H1 (cell line): ENCODE results near the gene C5orf15. TPM values are rescaled to one million over a fixed set of nuclear protein-coding genes. Genes with fewer than 3 reads are reported as not detected.

Source experiments
- CTCF ChIA-PET: fragments of 300-600 bp; sonication (Branson Sonifier 250); formaldehyde crosslinking; loops from one replicate; lab custom pipeline; 2021; ENCODE audit not compliant: partially characterized antibody; lab: Charles Lee
- POLR2A ChIA-PET: fragments of 300-600 bp; sonication (Branson Sonifier 250); formaldehyde crosslinking; loops from one replicate; lab custom pipeline; 2021; ENCODE audit warnings: inconsistent platforms; ENCODE audit not compliant: partially characterized antibody; lab: Charles Lee
- DNase-seq, 2 experiments: peaks; one replicate each; pipeline versions ENCODE4 v3.0.0 to v3.0.0-alpha.2; 2010 to 2022; ENCODE audit warnings: low spot score in 2 of 2, low read depth in 1 of 2, mixed read lengths in 1 of 2
- FAIRE-seq: peaks from 2 replicates; lab custom pipeline; 2011; peaks lifted over from hg19 to GRCh38; lab: Jason Lieb, UNC
- H2AFZ ChIP-seq: 2 replicates; pipeline ENCODE4 v1.8.1; 2012; ENCODE audit warnings: low read length, inconsistent platforms
- H2AK5ac ChIP-seq: 2 replicates; pipeline ENCODE4 v1.6.1; 2013; ENCODE audit warnings: low read depth, low read length
- H2BK120ac ChIP-seq: replicated peaks from 2 replicates; pipeline ENCODE3; 2013; ENCODE audit warnings: low read depth, low read length, inconsistent platforms
- H2BK12ac ChIP-seq: 2 replicates; pipeline ENCODE4 v1.6.1; 2013; ENCODE audit warnings: low read depth, low read length
- H2BK15ac ChIP-seq: 2 replicates; pipeline ENCODE4 v1.6.1; 2013; ENCODE audit warnings: low read length
- H2BK20ac ChIP-seq: 2 replicates; pipeline ENCODE4 v1.6.1; 2013; ENCODE audit warnings: low read length
- H2BK5ac ChIP-seq: 2 replicates; pipeline ENCODE4 v1.6.1; 2013; ENCODE audit warnings: low read depth, low read length
- H3K14ac ChIP-seq: 2 replicates; pipeline ENCODE4 v1.6.1; 2013; ENCODE audit warnings: inconsistent platforms; ENCODE audit not compliant: insufficient read length
- H3K18ac ChIP-seq: 2 replicates; pipeline ENCODE4 v1.6.1; 2013; ENCODE audit warnings: low read length; ENCODE audit errors: extremely low read depth
- H3K23ac ChIP-seq: 2 replicates; pipeline ENCODE4 v1.6.1; 2013; ENCODE audit warnings: inconsistent platforms; ENCODE audit not compliant: insufficient read length
- H3K23me2 ChIP-seq: 2 replicates; pipeline ENCODE4 v1.6.1; 2013; ENCODE audit warnings: low read depth, low read length
- H3K27ac ChIP-seq: 2 replicates; pipeline ENCODE4 v1.6.1; 2011; ENCODE audit warnings: low read depth, low read length, inconsistent platforms
- H3K27me3 ChIP-seq, 4 experiments: replicated peaks in 1 of 4; 1 replicate in 1 of 4; 2 replicates in 3 of 4; pipeline versions ENCODE4 v1.6.1 to v1.8.1; 2011 to 2013; ENCODE audit warnings: low read length in 3 of 4, mild to moderate bottlenecking in 3 of 4, inconsistent platforms in 2 of 4, mixed read lengths in 2 of 4, moderate library complexity in 1 of 4; ENCODE audit not compliant: control insufficient read depth in 3 of 4, insufficient read depth in 3 of 4; ENCODE audit errors: extremely low read depth in 1 of 4
- H3K36me3 ChIP-seq, 4 experiments: 2 replicates each; pipeline versions ENCODE4 v1.6.1 to v1.8.1; 2011 to 2013; ENCODE audit warnings: mild to moderate bottlenecking in 4 of 4, low read length in 3 of 4, moderate library complexity in 2 of 4, control low read depth in 1 of 4, inconsistent platforms in 1 of 4; ENCODE audit not compliant: insufficient read depth in 4 of 4, control insufficient read depth in 2 of 4
- H3K4ac ChIP-seq: replicated peaks from 2 replicates; pipeline ENCODE3; 2013; ENCODE audit warnings: low read length, low read depth, mixed read lengths, inconsistent platforms; ENCODE audit not compliant: insufficient read length
- H3K4me1 ChIP-seq, 4 experiments: replicated peaks in 1 of 4; 1 replicate in 1 of 4; 2 replicates in 3 of 4; pipeline versions ENCODE4 v1.6.1 to v1.8.1; 2011 to 2013; ENCODE audit warnings: low read length in 3 of 4, inconsistent platforms in 2 of 4, mixed read lengths in 1 of 4; ENCODE audit not compliant: insufficient read depth in 4 of 4, control insufficient read depth in 3 of 4
- H3K4me2 ChIP-seq, 2 experiments: 2 replicates each; pipeline versions ENCODE4 v1.6.1 to v1.8.1; 2011 to 2013; ENCODE audit warnings: low read depth in 2 of 2, low read length in 2 of 2, control low read depth in 1 of 2, inconsistent platforms in 1 of 2, mild to moderate bottlenecking in 1 of 2; ENCODE audit not compliant: insufficient read depth in 1 of 2
- H3K4me3 ChIP-seq, 4 experiments: fragments of 200-600, 300-600 bp in 1 of 4; sonication (generic), shearing (Covaris generic), sonication (Bioruptor Twin) in 1 of 4; 2 replicates each; pipeline versions ENCODE4 v1.5.1 to v1.8.1; 2011 to 2016; ENCODE audit warnings: low read length in 4 of 4, low read depth in 3 of 4, control low read depth in 2 of 4, inconsistent platforms in 2 of 4, mild to moderate bottlenecking in 2 of 4, mixed read lengths in 1 of 4, moderate library complexity in 1 of 4; ENCODE audit not compliant: insufficient read depth in 2 of 4; ENCODE audit errors: extremely low read depth in 1 of 4
- H3K56ac ChIP-seq: replicated peaks from 2 replicates; pipeline ENCODE3; 2013; ENCODE audit warnings: low read depth, mild to moderate bottlenecking, mixed read lengths, low read length, inconsistent platforms; ENCODE audit not compliant: insufficient read length
- H3K79me1 ChIP-seq: 2 replicates; pipeline ENCODE4 v1.6.1; 2013; ENCODE audit warnings: low read depth, low read length, control low read depth
- H3K79me2 ChIP-seq, 2 experiments: 2 replicates each; pipeline versions ENCODE4 v1.6.1 to v1.8.1; 2012 to 2013; ENCODE audit warnings: low read length in 2 of 2, mild to moderate bottlenecking in 2 of 2, inconsistent platforms in 1 of 2; ENCODE audit not compliant: insufficient read depth in 2 of 2, control insufficient read depth in 1 of 2
- H3K9ac ChIP-seq, 4 experiments: replicated peaks in 1 of 4; 1 replicate in 1 of 4; 2 replicates in 3 of 4; pipeline versions ENCODE4 v1.6.1 to v1.8.1; 2011 to 2013; ENCODE audit warnings: low read depth in 3 of 4, low read length in 3 of 4, control low read depth in 2 of 4, mild to moderate bottlenecking in 2 of 4, moderate library complexity in 2 of 4, inconsistent platforms in 1 of 4; ENCODE audit errors: extremely low read depth in 1 of 4
- H3K9me3 ChIP-seq, 2 experiments: 2 replicates each; pipeline versions ENCODE4 v1.6.1 to v1.8.1; 2012 to 2013; ENCODE audit warnings: mild to moderate bottlenecking in 2 of 2, moderate library complexity in 2 of 2, control low read depth in 1 of 2, inconsistent platforms in 1 of 2, low read depth in 1 of 2, low read length in 1 of 2, mixed read lengths in 1 of 2; ENCODE audit not compliant: insufficient read depth in 2 of 2
- H4K20me1 ChIP-seq, 2 experiments: replicated peaks in 1 of 2; 2 replicates each; pipeline versions ENCODE3 to v1.8.1; 2011 to 2013; ENCODE audit warnings: inconsistent platforms in 2 of 2, low read length in 2 of 2, mild to moderate bottlenecking in 1 of 2; ENCODE audit not compliant: insufficient read depth in 2 of 2, control insufficient read depth in 1 of 2
- H4K5ac ChIP-seq: 2 replicates; pipeline ENCODE4 v1.6.1; 2013; ENCODE audit warnings: low read length, low read depth, mixed read lengths, inconsistent platforms; ENCODE audit not compliant: insufficient read length
- H4K8ac ChIP-seq: 2 replicates; pipeline ENCODE4 v1.8.0; 2013; ENCODE audit warnings: mild to moderate bottlenecking, moderate library complexity, low read length, inconsistent platforms; ENCODE audit not compliant: insufficient read depth; ENCODE audit errors: extremely low read depth
- H4K91ac ChIP-seq: replicated peaks from 2 replicates; pipeline ENCODE3; 2013; ENCODE audit warnings: low read length, mixed read lengths, inconsistent platforms; ENCODE audit not compliant: insufficient read length
- ATF3 ChIP-seq: IDR thresholded peaks from 2 replicates; pipeline ENCODE4 v1.6.1; 2011; ENCODE audit warnings: low read depth, mild to moderate bottlenecking, low read length; ENCODE audit not compliant: insufficient read depth
- BRCA1 ChIP-seq: IDR thresholded peaks from 2 replicates; pipeline ENCODE4 v1.6.1; 2012; ENCODE audit warnings: low read depth, low read length, improper control_type of control experiment
- CEBPB ChIP-seq: IDR thresholded peaks from 2 replicates; pipeline ENCODE4 v1.6.1; 2012; ENCODE audit warnings: low read depth, low read length
- CREB1 ChIP-seq: IDR thresholded peaks from 2 replicates; pipeline ENCODE4 v1.6.1; 2012; ENCODE audit warnings: inconsistent platforms
- EP300 ChIP-seq, 2 experiments: IDR thresholded peaks; 1 replicate in 1 of 2; 2 replicates in 1 of 2; pipeline ENCODE4 v1.6.1; 2011 to 2012; ENCODE audit warnings: low read depth in 2 of 2, low read length in 2 of 2, mild to moderate bottlenecking in 2 of 2, borderline replicate concordance in 1 of 2, inconsistent platforms in 1 of 2, moderate library complexity in 1 of 2
- EZH2 ChIP-seq: fragments of 200-600 bp; sonication (generic); IDR thresholded peaks from 2 replicates; pipeline ENCODE4 v1.7.1; 2012; ENCODE audit warnings: low read depth, mild to moderate bottlenecking, moderate library complexity, low read length, inconsistent platforms; ENCODE audit not compliant: severe bottlenecking
- POU5F1 ChIP-seq: IDR thresholded peaks from 2 replicates; pipeline ENCODE4 v1.6.1; 2011; ENCODE audit warnings: low read depth, mild to moderate bottlenecking, low read length, moderate library complexity
- RAD21 ChIP-seq, 2 experiments: IDR thresholded peaks in 1 of 2; conservative IDR thresholded peaks in 1 of 2; 2 replicates each; pipeline ENCODE4 v1.6.1; 2011; ENCODE audit warnings: low read depth in 2 of 2, low read length in 2 of 2, improper control_type of control experiment in 1 of 2, inconsistent platforms in 1 of 2, mild to moderate bottlenecking in 1 of 2, moderate library complexity in 1 of 2
- RXRA ChIP-seq: IDR thresholded peaks from 2 replicates; pipeline ENCODE4 v1.6.1; 2011; ENCODE audit warnings: low read depth, mild to moderate bottlenecking, low read length, moderate library complexity; ENCODE audit not compliant: insufficient read depth
- SIRT6 ChIP-seq: IDR thresholded peaks from one replicate; pipeline ENCODE4 v1.7.1; 2012; ENCODE audit warnings: low read length, inconsistent platforms
- SP2 ChIP-seq: IDR thresholded peaks from 2 replicates; pipeline ENCODE4 v1.6.1; 2012; ENCODE audit warnings: mild to moderate bottlenecking, low read length, inconsistent platforms
- SUZ12 ChIP-seq: fragments of 200-600 bp; sonication (generic); IDR thresholded peaks from 2 replicates; pipeline ENCODE4 v1.6.1; 2012; ENCODE audit warnings: mild to moderate bottlenecking, inconsistent platforms, low read length, moderate library complexity, mixed read lengths
- TEAD4 ChIP-seq: IDR thresholded peaks from 2 replicates; pipeline ENCODE4 v1.6.1; 2012; ENCODE audit warnings: low read depth, low read length, inconsistent platforms, mixed read lengths
- WGBS, 2 experiments: shearing (Covaris generic) in 1 of 2; methylation state at CpG; one replicate each; pipeline versions ENCODE4 v1.1.6 to v1.1.7; 2013 to 2015; ENCODE audit warnings: low lambda C conversion rate in 2 of 2, mixed read lengths in 2 of 2, inconsistent platforms in 1 of 2, low coverage in 1 of 2, missing lambda C conversion rate in 1 of 2; ENCODE audit not compliant: insufficient replicate concordance in 2 of 2, insufficient coverage in 1 of 2, insufficient read length in 1 of 2; ENCODE audit errors: extremely low coverage in 1 of 2, missing lambda C conversion rate in 1 of 2; 5-methylcytosine and 5-hydroxymethylcytosine counted together
- polyA plus RNA-seq, 7 experiments: library from polyadenylated mRNA; depleted of rRNA in 3 of 7; stranded (reverse) in 5 of 7; unstranded in 2 of 7; fragments of >200 nt in 5 of 7; fragments of 200-250 nt in 2 of 7; gene quantifications; 1 replicate in 5 of 7; 2 replicates in 1 of 7; 4 replicates in 1 of 7; pipeline versions ENCODE4 v1.2.1 to v1.2.3, GENCODE V29; 2011 to 2013; ENCODE audit warnings: missing spikeins in 2 of 7, mixed read lengths in 2 of 7
- total RNA-seq: library from RNA; stranded (reverse); fragmentation: NEBNext Ultra II Directional; extraction: Animal tissue kit (Norgen Biotek cat#: 25700); gene quantifications from 2 replicates; pipeline ENCODE4 v1.2.1, GENCODE V29; 2021

C5orf15 gene
- total and polyA plus RNA-seq, 2 of the 8 experiments (the other 6 are each of a cell fraction or from before 2014, with no cell fraction given), result 31.7 to 39.3 TPM

- H2BK5ac ChIP-seq, result no peak overlapping the region
- FAIRE-seq (no peak), DNase-seq (no peak)
- no peaks in the 10 kb centered on the region for H3K9me3 ChIP-seq
- no peak overlapping the region for H2AFZ ChIP-seq
- no peak overlapping the region for H3K4ac ChIP-seq
- H4K8ac ChIP-seq, result no peak overlapping the region
- H2AK5ac ChIP-seq, result no peak overlapping the region
- H2BK15ac ChIP-seq, result no peak overlapping the region
- no peak for TF ChIP-seq TEAD4
- no peak for TF ChIP-seq SUZ12
- TF ChIP-seq EP300 (IDR thresholded peaks at IDR 0.05; ENCODE audit: borderline replicate concordance in 1 of 2, low read depth in 2 of 2, low read length in 2 of 2), result no peak
- no peak for TF ChIP-seq RAD21 (IDR thresholded peaks at IDR 0.05 in 1 of 2, conservative IDR thresholded peaks at IDR 0.05 in 1 of 2; ENCODE audit: low read depth in 2 of 2, low read length in 2 of 2)
- TF ChIP-seq SP2, result no peak
- TF ChIP-seq RXRA, result no peak
- TF ChIP-seq EZH2, result no peak
- TF ChIP-seq CREB1, result no peak
- TF ChIP-seq SIRT6, result no peak
- no peak for TF ChIP-seq ATF3
- no peak for TF ChIP-seq POU5F1
- TF ChIP-seq CEBPB, result no peak
- TF ChIP-seq BRCA1, result no peak
- POLR2A ChIA-PET, result no interaction called here
- no peak overlapping the region for H3K4me2 ChIP-seq
- H3K18ac ChIP-seq, result no peak overlapping the region
- 86% methylated on average over 1 of the region's 1 CpG; no CpG with 5 or more reads in 1 of the 2 experiments for WGBS, 2 experiments
- H2BK20ac ChIP-seq, result no peak overlapping the region
- no peak overlapping the region for H3K23ac ChIP-seq
- H3K4me3 ChIP-seq, result no peak overlapping the region
- H3K9ac ChIP-seq, result no peak overlapping the region
- H2BK12ac ChIP-seq, result no peak overlapping the region
- no peak overlapping the region for H2BK120ac ChIP-seq
- no peak overlapping the region for H3K14ac ChIP-seq
- no peaks in the 10 kb centered on the region; a peak in 1 of 7 replicates for H3K4me1 ChIP-seq
- no peak overlapping the region for H4K5ac ChIP-seq
- no peaks in the 10 kb centered on the region for H3K79me1 ChIP-seq
- no peaks in the 10 kb centered on the region for H3K27me3 ChIP-seq
- no peaks in the 10 kb centered on the region; a peak in 1 of 8 replicates for H3K36me3 ChIP-seq
- CTCF ChIA-PET, result interaction anchor here (1.1 to 3.5 kb wide), 2 partner anchors 28 to 47 kb away, joined by 4 to 11 read pairs; no protein-coding TSS in a partner anchor
- no peaks in the 10 kb centered on the region for H3K79me2 ChIP-seq
- H4K91ac ChIP-seq, result no peak overlapping the region
- no peaks in the 10 kb centered on the region for H4K20me1 ChIP-seq
- H3K56ac ChIP-seq, result no peak overlapping the region
- no peaks in the 10 kb centered on the region for H3K23me2 ChIP-seq
- H3K27ac ChIP-seq, result no peak overlapping the region
These were observed 51.9 kb downstream of the C5orf15 start for GRCh38 chr5:133916479-133916878.
